PC-3 (cell line): ENCODE data around the gene FOXN3. TPM values are rescaled to one million over a fixed set of nuclear protein-coding genes. Genes with fewer than 3 reads are reported as not detected.

ENCODE experiments used
- ATAC-seq: fragments of 200-7000 bp; cut with Tn5 transposase; 2 replicates; pipeline ENCODE4 v1.9.1; 2020; ENCODE audit warnings: mild to moderate bottlenecking, moderate library complexity
- BruUV-seq: library from RNA; stranded (reverse); fragments of 400-500 nt; replicated peaks from 2 replicates; lab custom pipeline; 2021; lab: Mats Ljungman, UMichigan
- CTCF ChIA-PET: fragments of 300-600 bp; sonication (Branson Sonifier 250); formaldehyde crosslinking; loops from one replicate; lab custom pipeline; 2022; ENCODE audit warnings: antibody characterized with exemption; lab: Charles Lee
- POLR2A ChIA-PET: fragments of 300-600 bp; sonication (Branson Sonifier 250); formaldehyde crosslinking; loops from one replicate; lab custom pipeline; 2022; ENCODE audit warnings: antibody characterized with exemption; ENCODE audit not compliant: unreplicated experiment; lab: Charles Lee
- DNase-seq: peaks from one replicate; pipeline ENCODE4 v3.0.0-alpha.2; 2015
- H2AFZ ChIP-seq: fragments of 300-600 bp; sonication (generic); 2 replicates; pipeline ENCODE4 v1.6.0; 2016; ENCODE audit warnings: antibody characterized with exemption, low read length
- H3F3A ChIP-seq: fragments of 300-600 bp; sonication (generic); one replicate; pipeline ENCODE4 v1.6.0; 2017; ENCODE audit warnings: antibody characterized with exemption, low read length, control low read depth, mild to moderate bottlenecking; ENCODE audit not compliant: unreplicated experiment
- H3K27ac ChIP-seq: fragments of 300-600 bp; sonication (generic); 2 replicates; pipeline ENCODE4 v1.5.1; 2016; ENCODE audit warnings: mild to moderate bottlenecking, low read length
- H3K27me3 ChIP-seq: fragments of 300-600 bp; sonication (generic); 2 replicates; pipeline ENCODE4 v1.6.1; 2016; ENCODE audit warnings: low read length, mixed read lengths
- H3K36me3 ChIP-seq: fragments of 300-600 bp; sonication (generic); 2 replicates; pipeline ENCODE4 v1.6.1; 2016; ENCODE audit warnings: low read depth, mixed run types, low read length, mixed read lengths
- H3K4me1 ChIP-seq: fragments of 300-600 bp; sonication (generic); 2 replicates; pipeline ENCODE4 v1.5.1; 2016; ENCODE audit warnings: low read length; ENCODE audit not compliant: insufficient read depth
- H3K4me2 ChIP-seq: fragments of 300-600 bp; sonication (generic); 2 replicates; pipeline ENCODE4 v1.6.0; 2016; ENCODE audit warnings: low read length
- H3K4me3 ChIP-seq: fragments of 300-600 bp; sonication (generic); 2 replicates; pipeline ENCODE4 v1.5.1; 2016; ENCODE audit warnings: mild to moderate bottlenecking, low read length, mixed read lengths
- H3K79me2 ChIP-seq: fragments of 300-600 bp; sonication (generic); 2 replicates; pipeline ENCODE4 v1.6.1; 2017; ENCODE audit warnings: low read length, mixed read lengths
- H3K9ac ChIP-seq: fragments of 300-600 bp; sonication (generic); 2 replicates; pipeline ENCODE4 v1.6.0; 2016; ENCODE audit warnings: mild to moderate bottlenecking, low read length
- H3K9me2 ChIP-seq: fragments of 300-600 bp; sonication (generic); replicated peaks from 2 replicates; pipeline ENCODE4 v1.6.1; 2016; ENCODE audit warnings: mixed run types, low read length, mixed read lengths
- H3K9me3 ChIP-seq: fragments of 300-600 bp; sonication (generic); 2 replicates; pipeline ENCODE4 v1.6.1; 2016; ENCODE audit warnings: low read length, mixed read lengths
- H4K20me1 ChIP-seq: fragments of 300-600 bp; sonication (generic); 2 replicates; pipeline ENCODE4 v1.6.1; 2016; ENCODE audit warnings: low read length, mixed read lengths
- EZH2 ChIP-seq: fragments of 300-600 bp; sonication (generic); IDR thresholded peaks from one replicate; pipeline ENCODE4 v1.6.1; 2017; ENCODE audit warnings: antibody characterized with exemption, mild to moderate bottlenecking, low read length; ENCODE audit not compliant: unreplicated experiment
- EZH2phosphoT487 ChIP-seq: fragments of 300-600 bp; sonication (generic); IDR thresholded peaks from 2 replicates; pipeline ENCODE4 v1.6.1; 2018; ENCODE audit warnings: mild to moderate bottlenecking, antibody characterized with exemption, low read length, borderline replicate concordance
- intact Hi-C: fragments of 100-400 bp; cut with micrococcal nuclease; formaldehyde crosslinking; loops from 2 replicates; pipeline ENCODE4 v1.9.0; 2023
- total RNA-seq: library from RNA; depleted of rRNA; stranded (reverse); fragments of >200 nt; gene quantifications from 2 replicates; pipeline ENCODE4 v1.2.3, GENCODE V29; 2014
- TF ChIP-seq, protein P1 (sequence below): fragments of 300-600 bp; sonication (generic); conservative IDR thresholded peaks from 2 replicates; pipeline ENCODE4 v1.5.1; 2017; ENCODE audit warnings: antibody characterized with exemption, low read depth, mild to moderate bottlenecking, low read length

Gene FOXN3
- total RNA-seq, 1 experiment from 2014 or later, result 13.3 TPM

DNA sequence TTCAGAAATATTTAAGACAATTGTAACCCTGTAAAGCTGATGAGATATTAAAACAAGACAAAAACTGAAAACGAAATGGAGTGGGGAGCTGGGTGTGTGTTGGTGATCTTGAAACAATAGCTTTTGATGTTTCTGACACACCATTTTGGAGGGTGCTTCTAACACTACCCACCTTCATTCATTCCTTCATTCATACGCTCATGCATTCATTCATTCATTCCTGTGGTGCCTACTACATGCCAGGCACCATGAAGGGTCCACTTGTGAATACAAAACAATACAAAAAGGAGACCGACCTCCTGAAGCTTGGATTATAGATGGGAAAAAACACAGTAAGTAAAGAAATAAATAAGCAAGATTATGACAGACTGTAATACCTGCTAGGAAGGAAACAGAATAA, 60.5 kb downstream of the FOXN3 start:
- H3K4me3 ChIP-seq, result no peak overlapping the region
- H2AFZ ChIP-seq, result no peak overlapping the region
- no peak overlapping the region for H3K27ac ChIP-seq
- no peaks in the 10 kb centered on the region for H3K27me3 ChIP-seq
- H3K79me2 ChIP-seq, result no peaks in the 10 kb centered on the region
- H3K4me1 ChIP-seq, result peaks cover 3% of the 10 kb centered on the region; the same call in 1 of the 2 replicates
- H3K9ac ChIP-seq, result no peak overlapping the region
- ATAC-seq (no peak), DNase-seq (no peak)
- H3K9me2 ChIP-seq, result no peaks in the 10 kb centered on the region
- no peaks in the 10 kb centered on the region for H3K36me3 ChIP-seq
- intact Hi-C loops, result no loop called here
- ChIA-PET POLR2A (no interaction called here), CTCF (no interaction called here)
- H3K9me3 ChIP-seq, result no peaks in the 10 kb centered on the region
- no peak overlapping the region for H3K4me2 ChIP-seq
- no TSS peak for BruUV-seq
- H4K20me1 ChIP-seq, result no peaks in the 10 kb centered on the region
- no peaks in the 10 kb centered on the region for H3F3A ChIP-seq
- TF ChIP-seq EZH2, result no peak
- TF ChIP-seq, protein P1, sequence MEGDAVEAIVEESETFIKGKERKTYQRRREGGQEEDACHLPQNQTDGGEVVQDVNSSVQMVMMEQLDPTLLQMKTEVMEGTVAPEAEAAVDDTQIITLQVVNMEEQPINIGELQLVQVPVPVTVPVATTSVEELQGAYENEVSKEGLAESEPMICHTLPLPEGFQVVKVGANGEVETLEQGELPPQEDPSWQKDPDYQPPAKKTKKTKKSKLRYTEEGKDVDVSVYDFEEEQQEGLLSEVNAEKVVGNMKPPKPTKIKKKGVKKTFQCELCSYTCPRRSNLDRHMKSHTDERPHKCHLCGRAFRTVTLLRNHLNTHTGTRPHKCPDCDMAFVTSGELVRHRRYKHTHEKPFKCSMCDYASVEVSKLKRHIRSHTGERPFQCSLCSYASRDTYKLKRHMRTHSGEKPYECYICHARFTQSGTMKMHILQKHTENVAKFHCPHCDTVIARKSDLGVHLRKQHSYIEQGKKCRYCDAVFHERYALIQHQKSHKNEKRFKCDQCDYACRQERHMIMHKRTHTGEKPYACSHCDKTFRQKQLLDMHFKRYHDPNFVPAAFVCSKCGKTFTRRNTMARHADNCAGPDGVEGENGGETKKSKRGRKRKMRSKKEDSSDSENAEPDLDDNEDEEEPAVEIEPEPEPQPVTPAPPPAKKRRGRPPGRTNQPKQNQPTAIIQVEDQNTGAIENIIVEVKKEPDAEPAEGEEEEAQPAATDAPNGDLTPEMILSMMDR, result no peak
- TF ChIP-seq EZH2phosphoT487, result no peak

DNA sequence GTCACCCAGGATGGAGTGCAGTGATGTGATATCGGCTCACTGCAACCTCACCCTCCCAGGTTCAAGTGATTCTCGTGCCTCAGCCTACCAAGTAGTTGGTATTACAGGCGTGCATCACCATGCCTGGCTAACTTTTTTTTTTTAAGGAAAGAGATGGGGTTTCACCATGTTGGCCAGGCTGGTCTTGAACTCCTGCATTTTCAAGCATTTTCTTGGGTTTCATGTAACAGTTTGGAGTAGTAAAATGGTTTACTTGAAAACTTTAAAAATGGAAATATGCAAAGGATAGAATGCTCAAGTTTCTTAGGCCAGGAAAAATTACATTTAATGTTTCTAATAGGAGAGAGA, 63.3 kb downstream of the FOXN3 start:
- Histone ChIP-seq H3K4me1 (peaks cover 5% of the 10 kb centered on the region; the same call in 1 of the 2 replicates), H3K4me2 (no peak overlapping the region), H3K27ac (no peak overlapping the region), H3K9me3 (no peaks in the 10 kb centered on the region), H3K4me3 (no peak overlapping the region), H3K9ac (no peak overlapping the region), H2AFZ (no peak overlapping the region), H3K27me3 (no peaks in the 10 kb centered on the region), H3F3A (no peaks in the 10 kb centered on the region), H3K79me2 (no peaks in the 10 kb centered on the region), H4K20me1 (no peaks in the 10 kb centered on the region), H3K9me2 (no peaks in the 10 kb centered on the region), H3K36me3 (no peaks in the 10 kb centered on the region)
- BruUV-seq, result no TSS peak
- ChIA-PET POLR2A (no interaction called here), CTCF (no interaction called here)
- ATAC-seq (no peak), DNase-seq (no peak)
- TF ChIP-seq EZH2, result no peak
- TF ChIP-seq EZH2phosphoT487, result no peak
- TF ChIP-seq, protein P1, result no peak
- intact Hi-C loops, result no loop called here

DNA sequence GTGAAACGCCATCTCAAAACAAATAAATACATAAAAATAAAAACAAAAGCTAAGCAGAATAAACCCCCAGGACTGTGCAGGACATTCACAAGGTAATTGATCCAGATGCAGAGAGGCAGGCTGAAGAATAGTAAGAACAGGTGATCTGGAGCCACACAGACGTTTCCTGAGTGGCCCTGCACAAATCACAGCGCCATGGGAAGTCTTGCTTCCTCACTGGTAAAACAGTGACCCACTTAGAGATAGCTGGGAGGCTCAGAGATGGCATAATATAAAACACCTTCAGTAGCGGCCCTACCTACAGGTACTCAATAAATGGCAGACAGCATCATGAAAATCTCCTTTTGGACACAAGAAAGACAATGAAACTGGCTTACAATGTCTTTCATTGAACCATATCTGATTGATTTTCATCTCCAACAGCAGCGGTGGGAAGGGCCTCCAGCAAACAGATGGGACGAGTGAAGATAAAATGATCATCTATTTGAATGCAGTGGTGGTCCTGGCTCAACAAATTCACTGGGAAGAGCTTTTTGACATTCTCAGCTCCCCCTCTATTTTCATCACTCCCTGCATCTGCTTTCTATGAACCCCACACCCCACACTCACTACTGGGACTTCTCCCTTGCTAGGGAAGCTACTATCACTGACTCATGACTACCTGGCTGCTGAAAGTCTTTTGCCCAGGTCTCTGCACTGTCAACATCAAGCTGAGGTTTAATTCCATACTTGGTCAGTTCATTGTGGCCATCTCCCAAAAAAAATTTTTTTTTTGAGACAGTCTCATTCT, 63.9 kb downstream of the FOXN3 start:
- Histone ChIP-seq H3K4me1 (peaks cover 5% of the 10 kb centered on the region; the same call in 1 of the 2 replicates), H3K9me2 (no peaks in the 10 kb centered on the region), H3K27me3 (no peaks in the 10 kb centered on the region), H3K27ac (no peak overlapping the region), H3F3A (no peaks in the 10 kb centered on the region), H3K9me3 (no peaks in the 10 kb centered on the region), H2AFZ (no peak overlapping the region), H3K4me3 (no peak overlapping the region), H4K20me1 (no peaks in the 10 kb centered on the region), H3K9ac (no peak overlapping the region), H3K4me2 (no peak overlapping the region), H3K36me3 (no peaks in the 10 kb centered on the region), H3K79me2 (no peaks in the 10 kb centered on the region)
- no TSS peak for BruUV-seq
- TF ChIP-seq EZH2phosphoT487 (no peak), EZH2 (no peak)
- TF ChIP-seq, protein P1, result no peak
- DNase-seq (no peak), ATAC-seq (no peak)
- POLR2A ChIA-PET, result no interaction called here
- intact Hi-C loops, result no loop called here
- CTCF ChIA-PET, result interaction anchor here (0.7 kb wide), 1 partner anchor 73 kb away, joined by 6 read pairs; no protein-coding TSS in a partner anchor
